ENCODE data around the gene KCNIP3.

- no peak for TF ChIP-seq EZH2 (IDR thresholded peaks at IDR 0.05)
- TF ChIP-seq POLR2AphosphoS5 (IDR thresholded peaks at IDR 0.05; ENCODE audit: borderline replicate concordance, low read depth, low read length) = no peak
- TF ChIP-seq FOXP2 (optimal IDR thresholded peaks at IDR 0.05; ENCODE audit: control extremely low read depth, extremely low read length, insufficient read depth) = no peak
Measured at GRCh38 chr2:95389245-95390119, 92.3 kb downstream of the KCNIP3 start.
